Hepatocyte (in vitro differentiated cells): ENCODE measurements around the gene DLK2. TPM values are rescaled to one million over a fixed set of nuclear protein-coding genes. Genes with fewer than 3 reads are reported as not detected.

ENCODE experiments used
- DNase-seq: peaks from one replicate; pipeline ENCODE4 v3.0.0-alpha.2; 2016; ENCODE audit warnings: low spot score
- H2AFZ ChIP-seq: fragments of 200-600 bp; sonication (generic); 2 replicates; pipeline ENCODE4 v1.6.0; 2016; ENCODE audit warnings: antibody characterized with exemption, mild to moderate bottlenecking
- H3K27ac ChIP-seq: fragments of 200-600 bp; sonication (generic); 2 replicates; pipeline ENCODE4 v1.5.1; 2016; ENCODE audit warnings: mild to moderate bottlenecking
- H3K27me3 ChIP-seq: fragments of 200-600 bp; sonication (generic); 2 replicates; pipeline ENCODE4 v1.6.1; 2016
- H3K36me3 ChIP-seq: fragments of 200-600 bp; sonication (generic); replicated peaks from 2 replicates; pipeline ENCODE4 v1.5.1; 2016; ENCODE audit warnings: low read depth; ENCODE audit not compliant: insufficient read depth
- H3K4me1 ChIP-seq: fragments of 200-600 bp; sonication (generic); 2 replicates; pipeline ENCODE4 v1.5.1; 2016; ENCODE audit warnings: mild to moderate bottlenecking, moderate library complexity; ENCODE audit not compliant: insufficient read depth
- H3K4me2 ChIP-seq: fragments of 200-600 bp; sonication (generic); 2 replicates; pipeline ENCODE4 v1.6.0; 2016
- H3K4me3 ChIP-seq: fragments of 200-600 bp; sonication (generic); 2 replicates; pipeline ENCODE4 v1.5.1; 2016; ENCODE audit warnings: mild to moderate bottlenecking
- H3K79me2 ChIP-seq: fragments of 200-600 bp; sonication (generic); 2 replicates; pipeline ENCODE4 v1.6.0; 2017; ENCODE audit warnings: mild to moderate bottlenecking
- H3K9me2 ChIP-seq: fragments of 200-600 bp; sonication (generic); replicated peaks from 2 replicates; pipeline ENCODE4 v1.6.0; 2017; ENCODE audit warnings: mild to moderate bottlenecking; ENCODE audit not compliant: insufficient read depth
- H3K9me3 ChIP-seq: fragments of 200-600 bp; sonication (generic); 2 replicates; pipeline ENCODE4 v1.5.1; 2016; ENCODE audit warnings: low read depth, mild to moderate bottlenecking
- H4K20me1 ChIP-seq: fragments of 200-600 bp; sonication (generic); 2 replicates; pipeline ENCODE4 v1.6.0; 2016; ENCODE audit warnings: mild to moderate bottlenecking; ENCODE audit not compliant: insufficient read depth, poor library complexity, severe bottlenecking
- EZH2 ChIP-seq: fragments of 200-600 bp; sonication (generic); IDR thresholded peaks from 2 replicates; pipeline ENCODE4 v1.6.1; 2016; ENCODE audit warnings: antibody characterized with exemption, mild to moderate bottlenecking, borderline replicate concordance
- EZH2phosphoT487 ChIP-seq: fragments of 200-600 bp; sonication (generic); IDR thresholded peaks from one replicate; pipeline ENCODE4 v1.6.1; 2018; ENCODE audit warnings: antibody characterized with exemption, mild to moderate bottlenecking, low read depth, moderate library complexity; ENCODE audit not compliant: unreplicated experiment, severe bottlenecking
- WGBS: methylation state at CpG from one replicate; pipeline ENCODE4 v1.1.6; 2016; ENCODE audit warnings: low lambda C conversion rate; ENCODE audit errors: missing lambda C conversion rate; 5-methylcytosine and 5-hydroxymethylcytosine counted together
- polyA plus RNA-seq: library from polyadenylated mRNA; unstranded; fragments of >200 nt; fragmentation: Nextera tagmentation; extraction: Ambion mirVana; gene quantifications from 2 replicates; pipeline ENCODE4 v1.2.1, GENCODE V29; 2016
- total RNA-seq: library from RNA; depleted of rRNA; stranded (reverse); fragments of >200 nt; gene quantifications from 2 replicates; pipeline ENCODE4 v1.2.3, GENCODE V29; 2014
- TF ChIP-seq, protein P1 (sequence below): fragments of 200-600 bp; sonication (generic); IDR thresholded peaks from 2 replicates; pipeline ENCODE4 v1.5.1; 2016; ENCODE audit warnings: antibody characterized with exemption, mild to moderate bottlenecking; ENCODE audit not compliant: poor library complexity

DLK2 gene
- total and polyA plus RNA-seq, 2 experiments from 2014 or later: 0.33 to 1.8 TPM

DNA sequence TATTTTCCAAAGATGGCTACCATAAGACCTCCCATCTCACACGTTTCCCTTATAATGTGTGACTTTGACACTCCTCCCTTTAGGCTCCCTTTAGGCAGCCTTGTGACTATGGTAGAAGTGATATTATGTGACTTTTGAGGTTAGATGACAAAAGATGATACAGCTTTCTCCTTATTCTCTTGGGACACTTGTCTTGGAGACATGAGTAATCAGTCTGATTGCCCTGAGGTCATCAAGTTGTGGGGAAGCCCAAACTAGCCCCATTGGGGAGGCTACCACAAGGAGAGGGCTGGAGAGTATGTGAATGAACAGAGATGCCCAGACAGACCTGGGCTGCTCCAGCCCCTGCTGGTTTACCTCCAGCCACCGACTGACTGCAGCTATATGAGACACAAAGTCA lies 10.6 kb upstream of the DLK2 start:
- DNase-seq: no peak
- H3K27ac ChIP-seq: no peak overlapping the region
- H3K4me2 ChIP-seq: no peak overlapping the region
- no peak overlapping the region for H3K4me3 ChIP-seq
- H3K27me3 ChIP-seq: peaks cover 6% of the 10 kb centered on the region
- WGBS: 72% methylated on average over 2 of the region's 2 CpGs
- H3K9me2 ChIP-seq: no peaks in the 10 kb centered on the region
- no peaks in the 10 kb centered on the region for H3K4me1 ChIP-seq
- no peak overlapping the region for H2AFZ ChIP-seq
- no peaks in the 10 kb centered on the region for H4K20me1 ChIP-seq
- H3K79me2 ChIP-seq: no peaks in the 10 kb centered on the region
- H3K36me3 ChIP-seq: no peaks in the 10 kb centered on the region
- no peaks in the 10 kb centered on the region for H3K9me3 ChIP-seq
- TF ChIP-seq EZH2phosphoT487: no peak
- no peak for TF ChIP-seq EZH2
- TF ChIP-seq, protein P1, sequence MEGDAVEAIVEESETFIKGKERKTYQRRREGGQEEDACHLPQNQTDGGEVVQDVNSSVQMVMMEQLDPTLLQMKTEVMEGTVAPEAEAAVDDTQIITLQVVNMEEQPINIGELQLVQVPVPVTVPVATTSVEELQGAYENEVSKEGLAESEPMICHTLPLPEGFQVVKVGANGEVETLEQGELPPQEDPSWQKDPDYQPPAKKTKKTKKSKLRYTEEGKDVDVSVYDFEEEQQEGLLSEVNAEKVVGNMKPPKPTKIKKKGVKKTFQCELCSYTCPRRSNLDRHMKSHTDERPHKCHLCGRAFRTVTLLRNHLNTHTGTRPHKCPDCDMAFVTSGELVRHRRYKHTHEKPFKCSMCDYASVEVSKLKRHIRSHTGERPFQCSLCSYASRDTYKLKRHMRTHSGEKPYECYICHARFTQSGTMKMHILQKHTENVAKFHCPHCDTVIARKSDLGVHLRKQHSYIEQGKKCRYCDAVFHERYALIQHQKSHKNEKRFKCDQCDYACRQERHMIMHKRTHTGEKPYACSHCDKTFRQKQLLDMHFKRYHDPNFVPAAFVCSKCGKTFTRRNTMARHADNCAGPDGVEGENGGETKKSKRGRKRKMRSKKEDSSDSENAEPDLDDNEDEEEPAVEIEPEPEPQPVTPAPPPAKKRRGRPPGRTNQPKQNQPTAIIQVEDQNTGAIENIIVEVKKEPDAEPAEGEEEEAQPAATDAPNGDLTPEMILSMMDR: no peak

DNA sequence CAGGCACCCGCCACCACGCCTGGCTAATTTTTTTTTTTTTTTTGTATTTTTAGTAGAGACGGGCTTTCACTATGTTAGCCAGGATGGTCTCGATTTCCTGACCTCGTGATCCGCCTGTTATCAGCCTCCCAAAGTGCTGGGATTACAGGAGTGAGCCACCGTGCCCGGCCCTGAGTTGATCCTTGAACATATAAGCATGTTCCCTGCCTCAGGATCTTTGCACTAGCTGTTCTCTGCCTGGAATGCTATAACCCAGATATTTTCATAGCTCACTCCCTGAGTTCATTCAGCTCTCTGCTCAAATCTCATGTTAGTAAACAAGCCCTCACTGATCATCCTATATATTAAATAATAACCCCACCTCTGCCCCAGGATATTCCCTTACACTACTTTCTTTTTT lies 9.0 kb upstream of the DLK2 start:
- Histone ChIP-seq H3K27me3 (peaks cover 10% of the 10 kb centered on the region), H3K9me3 (no peaks in the 10 kb centered on the region), H3K27ac (no peak overlapping the region), H3K4me2 (no peak overlapping the region), H3K4me1 (no peaks in the 10 kb centered on the region), H3K79me2 (no peaks in the 10 kb centered on the region), H2AFZ (no peak overlapping the region), H3K4me3 (no peak overlapping the region), H3K36me3 (no peaks in the 10 kb centered on the region), H4K20me1 (no peaks in the 10 kb centered on the region), H3K9me2 (no peaks in the 10 kb centered on the region)
- 93% methylated on average over 8 of the region's 8 CpGs for WGBS
- DNase-seq: no peak
- TF ChIP-seq, protein P1: no peak
- TF ChIP-seq EZH2phosphoT487: no peak
- no peak for TF ChIP-seq EZH2

DNA sequence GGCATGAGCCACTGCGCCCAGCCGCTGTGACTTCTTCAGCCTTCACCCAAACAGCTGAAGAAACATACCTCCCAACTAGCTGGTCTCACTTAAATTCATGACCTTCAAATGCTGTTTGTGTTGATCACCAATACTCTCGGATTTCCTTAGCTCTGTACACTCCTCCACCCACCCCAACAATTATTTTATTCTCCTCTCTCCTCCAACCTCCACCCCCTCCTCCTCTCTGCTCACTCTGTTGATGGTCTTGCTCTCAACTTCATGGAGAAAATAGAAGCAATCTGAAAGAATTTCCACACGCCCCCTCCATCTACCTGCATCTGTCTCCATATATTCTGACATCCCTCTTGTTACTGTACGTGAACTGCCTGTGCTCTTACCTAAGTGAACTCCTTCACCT lies 6.6 kb upstream of the DLK2 start:
- Histone ChIP-seq H3K4me2 (no peak overlapping the region), H3K4me3 (no peak overlapping the region), H2AFZ (no peak overlapping the region), H4K20me1 (no peaks in the 10 kb centered on the region), H3K9me2 (no peaks in the 10 kb centered on the region), H3K79me2 (no peaks in the 10 kb centered on the region), H3K27me3 (peaks cover 15% of the 10 kb centered on the region), H3K27ac (no peak overlapping the region), H3K9me3 (no peaks in the 10 kb centered on the region), H3K4me1 (no peaks in the 10 kb centered on the region), H3K36me3 (no peaks in the 10 kb centered on the region)
- DNase-seq: no peak
- WGBS: 83% methylated on average over 5 of the region's 5 CpGs
- TF ChIP-seq EZH2phosphoT487 (no peak), EZH2 (no peak)
- TF ChIP-seq, protein P1: no peak

DNA sequence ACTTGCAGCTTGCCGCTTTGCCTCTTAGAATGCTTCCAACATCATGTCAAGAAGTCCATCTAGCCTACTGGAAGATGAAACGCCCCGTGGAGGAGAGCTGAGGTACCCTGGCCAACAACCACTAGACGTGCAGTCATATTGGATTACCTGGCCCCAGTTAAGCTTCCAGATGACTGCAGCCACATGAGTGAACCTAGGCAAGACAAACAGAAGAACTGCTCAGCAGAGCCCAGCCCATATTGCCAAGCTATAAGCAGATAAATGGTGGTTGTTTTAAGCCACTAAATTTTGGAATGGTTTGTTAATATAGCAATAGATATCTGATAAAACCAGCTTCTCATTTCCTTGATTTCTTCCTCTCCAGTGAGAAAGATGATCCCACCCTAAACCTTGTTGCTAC lies 4.7 kb upstream of the DLK2 start:
- no peak overlapping the region for H3K27ac ChIP-seq

More for the DNA sequence above, 4.7 kb upstream of the DLK2 start:
- H3K4me3 ChIP-seq: no peak overlapping the region
- no peaks in the 10 kb centered on the region for H3K9me2 ChIP-seq
- no peaks in the 10 kb centered on the region for H3K36me3 ChIP-seq
- H3K4me2 ChIP-seq: no peak overlapping the region
- DNase-seq: no peak
- no peak for TF ChIP-seq EZH2
- TF ChIP-seq EZH2phosphoT487: no peak
- TF ChIP-seq, protein P1: no peak
- peaks cover 24% of the 10 kb centered on the region for H3K27me3 ChIP-seq
- no peaks in the 10 kb centered on the region for H4K20me1 ChIP-seq
- H3K4me1 ChIP-seq: no peaks in the 10 kb centered on the region
- no peak overlapping the region for H2AFZ ChIP-seq
- no peaks in the 10 kb centered on the region for H3K9me3 ChIP-seq
- WGBS: 73% methylated on average over 4 of the region's 4 CpGs
- no peaks in the 10 kb centered on the region for H3K79me2 ChIP-seq
